ENCODE results near the gene MYOC. TPM values are rescaled to one million over a fixed set of nuclear protein-coding genes. Genes with fewer than 3 reads are reported as not detected.
"Not testable (repeated sequence)": the region's sequence is repeated elsewhere in the genome, so short reads cannot be mapped to it uniquely, and the experiment has no call there.

The MYOC gene
- total RNA-seq, 1 donor from 2014 or later: 0.75 TPM

- no peak for DNase-seq (ENCODE audit: low spot score)
Observed at GRCh38 chr1:171606402-171606941, 46.0 kb downstream of the MYOC start.

GRCh38 chr1:171603042-171603441 is 49.4 kb downstream of the MYOC start:
- DNase-seq (ENCODE audit: low spot score): not testable (repeated sequence)

- DNase-seq (ENCODE audit: low spot score): no peak
Observed at GRCh38 chr1:171600862-171601261, 51.6 kb downstream of the MYOC start.

GRCh38 chr1:171600310-171600709 is 52.2 kb downstream of the MYOC start:
- DNase-seq (ENCODE audit: low spot score): not testable (repeated sequence)

- DNase-seq (ENCODE audit: low spot score): no peak
Observed at GRCh38 chr1:171597203-171597602, 55.3 kb downstream of the MYOC start.

GRCh38 chr1:171596705-171597104 is 55.8 kb downstream of the MYOC start:
- DNase-seq (ENCODE audit: low spot score): no peak

- no peak for DNase-seq (ENCODE audit: low spot score)
Observed at GRCh38 chr1:171596119-171596518, 56.4 kb downstream of the MYOC start.

- DNase-seq (ENCODE audit: low spot score): no peak
Observed at GRCh38 chr1:171595324-171595723, 57.2 kb downstream of the MYOC start.

GRCh38 chr1:171590022-171590421 is 62.5 kb downstream of the MYOC start:
- no peak for DNase-seq (ENCODE audit: low spot score)

GRCh38 chr1:171588230-171588629 is 64.3 kb downstream of the MYOC start:
- no peak for DNase-seq (ENCODE audit: low spot score)

GRCh38 chr1:171585715-171586114 is 66.8 kb downstream of the MYOC start:
- no peak for DNase-seq (ENCODE audit: low spot score)

Other genes starting within 250 kb of the MYOC start
- gene PRRC2C, start 167.2 kb downstream of the MYOC start, total RNA-seq: 254 TPM
- not detected for gene MYOCOS, start 30.4 kb downstream of the MYOC start, total RNA-seq
- gene VAMP4, start 89.4 kb upstream of the MYOC start, total RNA-seq: 16.3 TPM
- gene METTL13, start 129.0 kb upstream of the MYOC start, total RNA-seq: 36.3 TPM
- 7.9 TPM for gene DNM3, start 188.8 kb upstream of the MYOC start, total RNA-seq

All from ureter (tissue), 1 donor.